ENCODE data around the gene DDX10.

The DDX10 gene

DNA sequence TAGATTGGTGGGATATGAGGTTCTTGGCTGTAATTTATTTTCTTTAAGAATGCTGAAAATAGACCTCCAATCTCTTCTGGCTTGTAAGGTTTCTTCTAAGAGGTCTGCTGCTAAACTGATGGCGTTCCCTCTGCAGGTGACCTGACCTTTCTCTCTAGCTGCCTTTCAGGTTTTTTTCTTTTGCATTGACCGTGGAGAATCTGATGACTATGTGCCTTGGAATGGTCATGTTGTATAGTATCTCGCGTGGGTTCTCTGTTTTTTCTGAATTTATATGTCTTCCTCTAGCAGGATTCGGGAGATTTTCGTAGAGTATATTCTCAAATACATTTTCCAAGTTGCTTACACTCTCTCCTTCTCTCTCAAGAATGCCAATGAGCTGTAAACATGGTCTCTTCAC, 122.2 kb downstream of the DDX10 start:
- H3K4me3 ChIP-seq (ENCODE audit: low read depth, low read length): no peak overlapping the region
- no peak for DNase-seq (ENCODE audit: low read depth)
- TF ChIP-seq, protein P1, sequence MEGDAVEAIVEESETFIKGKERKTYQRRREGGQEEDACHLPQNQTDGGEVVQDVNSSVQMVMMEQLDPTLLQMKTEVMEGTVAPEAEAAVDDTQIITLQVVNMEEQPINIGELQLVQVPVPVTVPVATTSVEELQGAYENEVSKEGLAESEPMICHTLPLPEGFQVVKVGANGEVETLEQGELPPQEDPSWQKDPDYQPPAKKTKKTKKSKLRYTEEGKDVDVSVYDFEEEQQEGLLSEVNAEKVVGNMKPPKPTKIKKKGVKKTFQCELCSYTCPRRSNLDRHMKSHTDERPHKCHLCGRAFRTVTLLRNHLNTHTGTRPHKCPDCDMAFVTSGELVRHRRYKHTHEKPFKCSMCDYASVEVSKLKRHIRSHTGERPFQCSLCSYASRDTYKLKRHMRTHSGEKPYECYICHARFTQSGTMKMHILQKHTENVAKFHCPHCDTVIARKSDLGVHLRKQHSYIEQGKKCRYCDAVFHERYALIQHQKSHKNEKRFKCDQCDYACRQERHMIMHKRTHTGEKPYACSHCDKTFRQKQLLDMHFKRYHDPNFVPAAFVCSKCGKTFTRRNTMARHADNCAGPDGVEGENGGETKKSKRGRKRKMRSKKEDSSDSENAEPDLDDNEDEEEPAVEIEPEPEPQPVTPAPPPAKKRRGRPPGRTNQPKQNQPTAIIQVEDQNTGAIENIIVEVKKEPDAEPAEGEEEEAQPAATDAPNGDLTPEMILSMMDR (IDR thresholded peaks at IDR 0.05; ENCODE audit: low read depth, low read length): no peak
- TF ChIP-seq, protein P2, sequence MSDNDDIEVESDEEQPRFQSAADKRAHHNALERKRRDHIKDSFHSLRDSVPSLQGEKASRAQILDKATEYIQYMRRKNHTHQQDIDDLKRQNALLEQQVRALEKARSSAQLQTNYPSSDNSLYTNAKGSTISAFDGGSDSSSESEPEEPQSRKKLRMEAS (IDR thresholded peaks at IDR 0.05; ENCODE audit: low read depth, low read length): no peak
- TF ChIP-seq POLR2A (IDR thresholded peaks at IDR 0.05; ENCODE audit: extremely low read depth, insufficient read length) (no peak), MYC (IDR thresholded peaks at IDR 0.05; ENCODE audit: low read depth, low read length) (no peak)

DNA sequence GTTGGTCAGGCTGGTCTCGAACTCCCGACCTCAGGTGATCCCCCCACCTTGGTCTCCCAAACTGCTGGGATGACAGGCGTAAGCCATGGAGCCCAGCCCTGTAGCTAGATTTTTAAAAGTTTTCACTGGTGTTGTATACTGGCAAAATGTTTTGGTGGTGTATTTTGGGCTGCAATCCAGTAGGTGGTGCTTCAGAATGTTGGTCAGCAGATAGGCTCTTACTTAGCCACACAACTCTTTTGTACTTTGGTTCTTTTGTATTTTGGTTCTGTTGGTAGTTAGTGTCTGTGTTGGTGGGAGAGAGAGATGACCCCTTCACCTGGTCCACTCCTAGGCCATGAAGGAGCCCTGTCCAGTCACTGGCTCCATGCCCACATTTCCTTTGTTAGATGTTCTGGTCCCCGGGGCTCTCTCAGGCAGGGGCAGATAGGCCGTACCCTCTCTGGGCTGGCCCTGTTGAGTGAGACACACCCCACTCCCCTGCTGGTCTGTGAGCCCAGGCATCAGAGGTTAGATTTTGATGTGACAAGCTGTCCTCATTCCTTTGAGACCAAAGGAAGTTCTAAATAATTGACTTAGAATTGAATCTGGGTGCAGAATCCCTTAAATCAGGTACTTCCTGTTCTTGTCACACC, 123.8 kb downstream of the DDX10 start:
- DNase-seq (ENCODE audit: low read depth): peak; percentile 39
- H3K4me3 ChIP-seq (ENCODE audit: low read depth, low read length): no peak overlapping the region
- TF ChIP-seq, protein P1 (IDR thresholded peaks at IDR 0.05; ENCODE audit: low read depth, low read length): peak; percentile 25
- TF ChIP-seq POLR2A (IDR thresholded peaks at IDR 0.05; ENCODE audit: extremely low read depth, insufficient read length) (no peak), MYC (IDR thresholded peaks at IDR 0.05; ENCODE audit: low read depth, low read length) (no peak)
- TF ChIP-seq, protein P2 (IDR thresholded peaks at IDR 0.05; ENCODE audit: low read depth, low read length): no peak

DNA sequence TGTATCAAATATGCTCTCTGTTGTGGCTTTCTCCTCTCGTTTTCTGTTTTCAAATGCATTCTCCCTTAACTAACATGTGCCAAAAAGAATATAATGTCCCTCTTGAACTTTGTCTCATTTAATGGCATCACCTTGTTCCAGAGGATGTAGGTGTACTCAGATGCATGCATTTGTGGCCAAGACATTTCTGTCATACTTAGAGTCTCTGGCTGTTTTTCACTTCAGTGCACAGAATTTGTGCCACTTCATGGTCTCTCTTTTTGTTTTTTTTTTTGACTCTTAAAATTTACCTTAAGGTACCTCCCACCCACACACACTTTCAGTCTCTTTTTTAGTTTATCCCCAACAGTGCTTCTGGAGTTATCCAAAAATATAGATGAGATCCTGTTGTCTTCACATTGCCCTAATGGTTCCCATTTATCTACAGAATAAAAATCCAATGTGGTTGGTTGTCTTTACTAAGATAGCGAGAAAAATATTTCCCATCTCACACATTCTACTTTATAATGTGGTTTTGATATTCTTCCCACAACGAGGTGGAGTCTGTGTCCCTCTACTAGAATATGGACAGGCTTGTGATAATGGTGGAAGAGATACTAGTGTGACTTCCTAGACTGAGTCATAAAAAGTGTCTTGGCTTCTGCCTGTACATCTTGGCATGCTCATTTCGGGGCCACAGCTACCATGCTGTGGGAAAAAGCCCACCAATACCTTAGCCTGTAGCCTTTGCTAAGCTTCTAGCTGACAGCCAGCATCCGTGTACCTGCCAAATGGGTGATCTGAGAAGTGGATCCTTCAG, 125.8 kb downstream of the DDX10 start:
- TF ChIP-seq, protein P1 (IDR thresholded peaks at IDR 0.05; ENCODE audit: low read depth, low read length): no peak
- no peak for TF ChIP-seq MYC (IDR thresholded peaks at IDR 0.05; ENCODE audit: low read depth, low read length)
- no peak for TF ChIP-seq POLR2A (IDR thresholded peaks at IDR 0.05; ENCODE audit: extremely low read depth, insufficient read length)
- TF ChIP-seq, protein P2 (IDR thresholded peaks at IDR 0.05; ENCODE audit: low read depth, low read length): no peak
- no peak for DNase-seq (ENCODE audit: low read depth)
- no peak overlapping the region for H3K4me3 ChIP-seq (ENCODE audit: low read depth, low read length)

DNA sequence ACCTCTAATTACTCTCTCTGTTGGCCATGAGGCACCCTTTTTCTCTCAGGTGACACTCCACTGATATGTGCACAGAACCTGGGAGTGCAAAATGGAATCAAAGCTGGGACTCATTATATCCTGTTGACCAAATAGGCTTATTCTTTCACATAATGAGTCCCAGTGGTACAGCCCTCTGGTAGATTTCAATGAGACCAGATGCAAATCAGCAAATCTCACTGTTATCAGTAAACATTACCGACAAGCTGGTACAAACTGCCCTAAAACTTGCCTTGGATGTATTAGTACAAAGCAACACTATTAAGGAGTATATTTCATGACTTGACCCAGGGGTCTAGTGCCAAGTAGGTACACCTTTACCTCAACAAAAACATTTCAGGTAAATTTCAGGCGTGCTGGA, 128.3 kb downstream of the DDX10 start:
- H3K4me3 ChIP-seq (ENCODE audit: low read depth, low read length): no peak overlapping the region
- TF ChIP-seq MYC (IDR thresholded peaks at IDR 0.05; ENCODE audit: low read depth, low read length) (no peak), POLR2A (IDR thresholded peaks at IDR 0.05; ENCODE audit: extremely low read depth, insufficient read length) (no peak)
- TF ChIP-seq, protein P1 (IDR thresholded peaks at IDR 0.05; ENCODE audit: low read depth, low read length): no peak
- TF ChIP-seq, protein P2 (IDR thresholded peaks at IDR 0.05; ENCODE audit: low read depth, low read length): no peak
- no peak for DNase-seq (ENCODE audit: low read depth)

DNA sequence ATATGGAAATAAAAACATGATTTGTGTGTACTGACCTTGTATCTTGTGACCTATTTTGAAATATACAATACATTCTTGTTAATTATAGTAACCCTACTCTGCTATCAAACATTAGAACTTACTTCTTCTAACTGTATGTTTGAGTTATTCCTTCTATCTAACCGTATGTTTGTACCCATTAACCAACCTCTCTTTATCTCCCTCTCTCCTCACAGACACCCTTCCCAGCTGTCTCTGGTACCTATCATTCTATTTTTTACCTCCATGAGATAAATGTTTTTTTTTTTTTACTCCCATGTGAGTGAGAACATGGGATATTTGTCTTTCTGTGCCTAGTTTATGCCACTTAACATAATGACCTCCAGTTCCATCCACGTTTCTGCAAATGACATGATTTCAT, 128.7 kb downstream of the DDX10 start:
- no peak for DNase-seq (ENCODE audit: low read depth)
- TF ChIP-seq MYC (IDR thresholded peaks at IDR 0.05; ENCODE audit: low read depth, low read length) (no peak), POLR2A (IDR thresholded peaks at IDR 0.05; ENCODE audit: extremely low read depth, insufficient read length) (no peak)
- TF ChIP-seq, protein P2 (IDR thresholded peaks at IDR 0.05; ENCODE audit: low read depth, low read length): no peak
- TF ChIP-seq, protein P1 (IDR thresholded peaks at IDR 0.05; ENCODE audit: low read depth, low read length): no peak
- H3K4me3 ChIP-seq (ENCODE audit: low read depth, low read length): no peak overlapping the region

All from NB4 (cell line).